ENCODE results near the gene BACE2.

BACE2 gene

DNA sequence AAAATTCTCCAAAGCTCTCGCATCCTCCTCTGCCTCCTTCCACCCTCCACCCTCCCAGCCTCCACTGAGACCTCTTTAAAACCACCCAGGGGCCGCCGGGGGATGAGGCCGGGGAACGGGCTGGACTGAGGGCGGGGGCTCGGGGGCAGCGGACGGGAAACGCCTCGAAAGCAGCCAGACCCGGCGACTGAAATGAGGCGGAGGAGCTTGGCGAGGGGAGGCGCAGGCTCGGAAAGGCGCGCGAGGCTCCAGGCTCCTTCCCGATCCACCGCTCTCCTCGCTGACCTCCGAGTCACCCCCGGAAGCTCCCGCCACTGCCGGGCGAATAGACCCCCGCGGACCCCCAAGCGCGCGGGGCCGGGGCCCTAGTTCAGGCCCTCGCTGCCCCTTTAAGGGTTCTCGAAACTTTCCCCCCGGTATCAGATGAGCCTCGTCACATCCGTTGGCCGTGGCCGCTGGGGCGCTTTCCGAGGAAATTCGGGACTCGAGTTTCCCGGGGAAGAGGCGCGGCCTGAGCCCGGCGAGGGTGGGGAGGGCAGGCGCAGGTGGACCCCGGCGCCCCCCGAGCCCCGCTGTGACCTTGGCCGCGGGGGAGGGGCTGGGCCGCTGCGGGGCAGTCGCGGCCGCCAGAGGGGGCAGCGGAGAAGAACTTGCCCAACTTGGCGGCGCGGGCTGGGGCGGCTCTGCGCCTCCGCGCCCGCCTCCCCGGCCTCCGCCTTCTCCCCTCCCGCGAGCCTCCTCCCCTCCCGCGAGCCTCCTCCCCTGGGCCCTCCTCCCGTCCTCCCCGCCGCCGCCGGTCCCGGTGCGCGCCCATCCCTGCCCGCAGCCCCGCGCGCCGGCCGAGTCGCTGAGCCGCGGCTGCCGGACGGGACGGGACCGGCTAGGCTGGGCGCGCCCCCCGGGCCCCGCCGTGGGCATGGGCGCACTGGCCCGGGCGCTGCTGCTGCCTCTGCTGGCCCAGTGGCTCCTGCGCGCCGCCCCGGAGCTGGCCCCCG, at the start of gene BACE2:
Gene BACE2, plus strand, starts transcription at position 813 of the 995 bp plus-strand sequence. Its CDS starts 104 bp downstream, at position 917.
- peak; percentile 49 for DNase-seq

DNA sequence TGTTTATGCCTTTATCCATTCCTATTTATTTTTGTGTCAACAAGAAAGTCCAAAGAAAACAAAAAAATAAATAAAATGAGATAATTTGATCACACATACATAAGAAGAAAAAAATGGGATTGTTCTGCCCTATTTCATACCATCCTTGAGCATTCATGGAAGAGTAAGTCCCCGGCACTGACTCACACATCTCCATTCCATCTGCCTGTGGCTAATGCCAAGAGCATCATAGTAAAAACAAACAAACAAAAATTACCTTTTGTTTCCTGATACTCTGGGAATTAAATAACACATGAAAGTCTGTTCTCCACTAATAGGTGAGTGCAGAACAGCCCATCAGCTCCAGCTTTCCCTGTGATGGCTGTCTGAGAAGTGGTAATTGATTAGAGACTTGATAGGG, 48.1 kb upstream of the BACE2 start:
- DNase-seq = no peak

DNA sequence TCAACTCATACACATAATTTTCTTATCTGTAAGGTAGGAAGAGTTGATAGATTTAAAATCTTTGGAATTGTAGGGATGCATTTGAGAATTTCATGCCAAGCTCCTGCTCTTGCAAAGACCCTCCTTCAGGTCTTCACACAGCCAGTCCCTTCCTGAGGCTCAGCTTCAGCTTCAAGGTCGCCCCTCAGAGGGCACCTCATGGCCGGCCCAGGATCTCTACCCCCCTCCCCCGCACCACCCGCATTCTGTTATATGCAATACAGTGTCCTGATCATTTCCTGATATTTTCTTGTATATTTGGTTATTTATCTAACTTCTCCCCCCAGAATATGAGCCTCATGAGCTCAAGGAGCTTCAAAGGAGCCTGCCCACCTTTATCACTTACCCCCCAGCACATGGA, 47.0 kb upstream of the BACE2 start:
- DNase-seq = no peak

DNA sequence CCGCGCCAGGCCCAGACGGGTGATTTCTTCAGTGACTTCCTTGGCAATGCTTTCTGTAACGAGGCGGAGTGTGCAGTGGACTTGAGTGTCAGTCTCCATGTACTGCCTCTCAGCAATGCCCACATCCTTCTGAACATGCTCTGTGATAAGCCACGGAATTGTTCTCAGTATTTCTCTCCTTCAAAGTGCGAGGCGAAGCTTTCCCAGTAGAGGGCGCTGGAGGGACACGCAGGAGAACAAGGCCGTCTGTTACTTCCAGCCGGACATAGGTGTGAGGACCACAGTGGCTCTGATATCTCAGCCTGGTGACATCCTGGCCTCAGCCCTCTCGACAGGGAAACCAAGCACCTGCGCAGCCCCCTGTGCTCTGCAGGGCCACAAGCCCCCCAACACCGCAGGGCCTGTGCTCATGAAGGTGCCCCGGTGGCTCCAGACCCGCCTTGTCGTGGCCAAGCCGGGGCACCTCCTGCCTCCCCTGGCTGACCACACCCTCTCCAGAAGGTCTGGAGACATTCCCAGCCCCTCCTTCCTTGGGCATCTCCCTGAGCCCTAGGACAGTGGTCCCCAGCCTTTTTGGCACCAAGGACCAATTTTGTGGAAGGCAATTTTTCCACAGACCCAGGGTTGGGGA, 46.1 kb upstream of the BACE2 start:
- DNase-seq = peak; percentile 36

DNA sequence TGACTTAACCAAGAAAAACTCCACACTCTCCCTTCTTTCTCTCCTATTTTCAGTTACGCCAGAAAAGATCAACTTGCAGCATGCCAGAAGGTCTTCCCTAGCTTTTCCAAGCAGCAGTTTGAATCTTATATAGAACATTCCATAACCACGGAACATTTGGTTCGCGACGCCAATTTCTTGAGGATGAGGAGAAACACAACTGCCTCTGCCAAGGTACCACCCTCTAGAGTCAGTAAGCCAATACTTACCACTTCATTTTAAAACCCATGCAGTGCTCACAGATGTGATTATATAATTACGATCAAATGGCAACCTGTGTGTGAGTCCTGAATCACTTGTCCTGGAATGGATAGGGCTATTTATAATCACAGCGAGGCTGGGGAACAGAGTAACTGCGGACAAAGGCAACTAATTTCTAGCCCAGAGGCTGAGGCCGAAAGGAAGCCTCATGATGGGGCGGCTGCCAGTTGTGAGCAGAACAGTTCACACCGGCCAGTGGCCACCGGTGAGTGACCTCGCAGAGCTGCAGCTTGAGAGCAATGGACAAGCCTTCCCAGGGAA, 43.2 kb upstream of the BACE2 start:
- DNase-seq = no peak

DNA sequence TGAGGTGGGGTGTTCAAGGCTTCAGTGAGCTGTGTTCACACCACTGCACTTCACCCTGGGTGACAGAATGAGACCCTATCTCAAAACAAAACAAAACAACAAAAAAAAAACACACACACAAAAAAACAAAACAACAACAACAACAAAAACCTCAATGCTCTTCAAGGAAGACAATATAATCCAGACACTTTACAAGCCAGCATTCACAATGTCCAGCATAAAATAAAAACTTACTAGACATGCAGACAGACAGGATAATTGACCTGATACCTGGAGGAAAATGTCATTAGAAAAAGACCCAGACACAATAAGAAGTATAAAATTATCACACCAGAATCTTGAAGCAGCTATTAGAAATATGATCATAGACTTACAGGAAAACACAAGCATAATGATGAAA, 39.0 kb upstream of the BACE2 start:
- DNase-seq = no peak

DNA sequence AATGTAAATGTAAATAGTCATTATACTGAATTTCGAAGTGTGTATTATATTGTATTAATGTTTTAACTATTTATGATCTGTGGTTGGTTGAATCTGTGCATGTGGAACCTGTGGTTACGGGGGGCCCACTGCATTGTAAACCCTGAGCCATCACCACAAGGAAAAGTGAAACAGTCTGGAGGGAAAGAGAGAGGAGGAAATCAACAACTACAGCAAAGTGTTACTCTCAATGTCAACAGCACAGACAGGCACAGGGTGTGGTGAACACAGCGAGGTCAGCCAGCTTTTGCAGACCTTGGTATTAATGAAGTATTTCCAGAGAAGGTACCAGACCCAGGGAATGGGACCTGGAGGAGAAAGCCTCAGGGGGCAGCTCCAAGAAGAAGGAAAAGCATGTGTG, 37.1 kb upstream of the BACE2 start:
- no peak for DNase-seq

DNA sequence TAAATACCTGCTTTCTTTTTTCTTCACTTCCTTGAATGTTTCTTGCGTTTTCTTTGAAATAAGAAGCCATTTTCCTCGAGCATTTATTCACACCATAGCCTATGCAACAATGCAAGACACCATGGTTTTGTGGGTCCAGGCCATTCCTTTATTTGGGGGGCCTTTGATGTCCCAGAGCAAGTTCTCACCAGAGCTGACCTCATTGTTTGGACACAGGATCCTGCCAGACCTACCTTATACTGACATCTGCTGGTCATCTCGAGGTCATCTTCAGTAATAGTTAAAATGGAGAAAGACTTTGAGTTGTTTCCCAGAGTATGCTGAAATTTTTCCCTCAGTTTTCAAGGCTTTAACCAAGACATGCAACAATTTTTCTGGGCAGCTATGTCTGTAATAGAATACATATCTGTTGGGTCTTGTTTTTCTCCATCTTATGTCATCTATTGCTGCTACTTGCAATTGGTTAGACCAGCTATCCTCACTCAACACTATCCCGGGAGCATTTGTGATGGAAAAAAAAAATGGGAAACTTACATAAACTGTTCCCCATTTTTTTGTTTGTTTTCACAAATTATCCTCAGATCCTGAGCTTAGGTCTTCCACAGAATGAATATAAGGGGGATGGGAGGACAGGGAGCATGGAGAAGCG, 34.0 kb upstream of the BACE2 start:
- no peak for DNase-seq

DNA sequence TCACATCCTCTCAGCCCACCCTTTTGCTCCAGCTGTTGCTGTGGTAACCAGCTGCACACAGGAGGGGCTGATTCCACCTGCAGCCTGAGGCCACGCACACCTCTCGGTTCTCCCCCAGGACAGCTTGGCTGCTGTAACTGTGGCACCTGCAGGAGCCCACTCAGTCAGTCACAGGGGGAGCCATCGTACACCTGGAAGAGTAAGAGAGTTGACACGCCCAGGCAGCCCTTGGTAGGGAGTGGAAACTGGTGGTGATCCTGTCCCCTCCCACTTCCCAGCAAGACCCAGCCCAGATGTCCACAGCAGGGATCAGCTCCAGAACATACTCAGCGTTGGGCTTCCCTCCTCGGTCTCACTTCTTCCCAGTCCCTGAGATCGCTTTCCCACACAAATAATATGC, 32.2 kb upstream of the BACE2 start:
- no peak for DNase-seq

DNA sequence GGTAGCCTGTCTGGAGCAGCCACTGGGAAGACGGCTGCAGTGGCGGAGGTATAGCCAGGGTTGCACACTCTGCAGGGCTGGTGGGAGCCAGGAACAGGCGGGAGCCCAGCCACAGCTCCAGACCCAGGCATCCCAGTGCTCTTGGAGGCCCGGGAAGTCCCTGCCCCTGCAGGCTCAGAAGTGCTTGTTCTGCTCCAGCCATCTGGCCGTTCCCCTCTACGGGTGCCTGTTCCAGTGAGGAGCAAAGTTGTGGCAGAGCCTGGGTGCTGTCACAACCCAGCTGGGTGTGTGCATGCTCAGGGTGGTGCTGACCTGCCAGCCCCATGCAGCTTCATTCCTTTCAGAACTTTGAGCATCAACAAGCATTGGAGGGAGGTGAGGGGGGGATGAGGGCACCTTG, 31.7 kb upstream of the BACE2 start:
- no peak for DNase-seq

DNA sequence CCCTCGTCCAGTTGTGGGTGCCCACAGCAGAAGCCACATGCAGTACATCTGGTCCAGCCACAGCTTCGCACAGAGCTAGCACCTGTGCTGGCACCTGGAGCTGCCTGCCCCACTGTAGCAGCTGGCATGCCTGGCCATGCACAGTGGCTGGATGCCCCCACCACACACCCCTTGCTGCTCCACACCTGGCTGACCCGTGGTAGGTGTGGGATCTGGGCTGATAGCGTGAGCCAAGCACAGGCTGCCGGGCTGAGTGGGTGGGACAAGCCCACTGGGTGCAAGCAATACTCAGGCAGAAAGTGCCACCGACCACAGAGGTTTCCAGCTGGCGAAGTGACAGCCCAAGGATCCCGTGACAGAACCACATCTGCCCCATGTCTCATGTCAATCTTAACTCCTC, 30.6 kb upstream of the BACE2 start:
- no peak for DNase-seq

DNA sequence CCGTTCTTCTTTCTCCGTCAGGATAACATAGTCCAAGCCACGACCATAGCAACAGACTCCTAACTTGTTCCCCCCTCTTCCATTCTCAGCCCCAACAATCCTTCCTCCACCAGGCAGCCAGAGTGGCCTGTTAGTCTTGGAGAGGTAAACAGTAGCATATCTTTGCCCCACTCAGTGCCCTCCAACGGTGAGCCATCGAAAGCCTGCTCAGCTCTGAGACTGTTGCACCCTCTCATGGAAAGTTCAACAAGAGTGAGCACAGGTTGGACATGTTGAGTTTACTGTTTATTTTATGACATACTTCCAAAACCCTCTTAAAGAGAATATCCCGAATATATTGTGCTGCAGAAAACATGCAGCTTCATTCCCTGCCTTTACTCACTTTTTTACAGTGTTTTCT, 30.1 kb upstream of the BACE2 start:
- no peak for DNase-seq

DNA sequence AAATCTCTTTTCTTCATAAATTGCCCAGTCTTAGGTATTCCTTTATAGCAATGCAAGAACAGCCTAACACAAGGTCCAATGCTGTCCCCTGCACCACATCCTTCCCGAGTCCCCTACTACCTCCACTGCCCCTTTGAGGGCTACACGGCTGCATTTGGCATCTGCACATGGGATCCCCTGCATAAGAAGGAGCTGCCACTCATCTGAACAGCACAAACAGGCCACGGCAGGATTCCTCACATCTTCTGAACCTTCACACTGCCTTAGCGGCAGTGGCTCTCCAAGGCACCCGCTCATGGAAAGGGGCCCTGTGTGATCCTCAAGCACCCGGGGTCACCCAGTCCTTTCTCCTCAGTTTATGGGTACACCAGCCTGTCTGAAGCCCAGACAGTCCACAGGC, 29.2 kb upstream of the BACE2 start:
- no peak for DNase-seq

DNA sequence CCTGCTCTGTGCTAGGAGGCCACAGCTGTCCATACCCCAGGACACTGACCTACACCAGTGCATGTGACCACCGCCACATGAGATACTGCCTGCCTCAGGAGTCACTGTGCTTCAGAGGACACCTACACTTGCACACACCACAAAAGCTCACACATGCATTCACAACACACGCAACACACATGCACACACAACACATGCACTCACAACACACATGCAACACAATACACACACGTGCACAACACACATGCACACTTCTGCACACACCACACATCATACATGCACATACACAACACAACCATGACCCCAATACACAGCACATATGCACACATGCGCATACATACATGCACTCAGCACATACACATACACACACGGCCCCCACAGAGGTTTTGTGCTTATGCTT, 28.7 kb upstream of the BACE2 start:
- DNase-seq = no peak

DNA sequence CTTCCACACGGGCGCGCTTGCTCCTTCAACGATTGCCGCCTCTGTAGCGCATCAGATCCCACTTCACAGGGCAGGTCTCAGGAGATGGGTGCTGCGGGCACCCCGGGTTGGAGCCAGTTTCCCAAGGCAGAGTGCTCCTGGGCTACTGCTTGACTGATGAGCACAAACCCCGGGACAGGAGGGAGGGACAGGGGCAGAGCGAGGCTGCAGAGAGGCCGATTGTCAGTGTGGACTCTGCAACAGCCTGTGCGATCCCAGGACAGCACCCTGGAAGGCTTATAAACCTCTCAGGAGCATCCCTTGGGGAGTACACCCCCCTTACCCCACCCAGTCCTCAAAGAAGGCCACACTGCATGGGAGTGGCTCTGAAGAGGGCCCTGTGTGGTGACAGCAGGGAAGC, 28.0 kb upstream of the BACE2 start:
- DNase-seq = no peak

DNA sequence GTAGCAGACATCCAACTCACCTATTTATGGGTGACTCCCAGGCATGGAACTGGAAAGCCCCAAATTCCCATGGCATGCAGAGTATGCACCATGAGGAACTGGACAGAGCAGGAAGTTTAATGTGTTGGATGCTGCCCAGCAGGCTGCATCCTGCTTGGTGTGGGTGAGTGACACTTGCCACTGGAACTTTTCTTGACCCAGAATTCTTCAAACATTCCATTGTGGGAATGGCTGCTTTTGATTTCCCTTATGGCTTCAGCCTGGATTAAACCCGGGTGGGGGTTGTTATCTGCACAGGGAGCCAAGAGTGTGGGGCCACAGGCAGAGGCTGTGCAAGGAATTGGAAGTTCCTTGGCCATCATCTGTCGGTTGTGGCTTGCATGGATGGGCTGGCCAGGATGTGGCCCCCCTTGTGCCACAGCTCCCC, 26.9 kb upstream of the BACE2 start:
- DNase-seq = no peak

DNA sequence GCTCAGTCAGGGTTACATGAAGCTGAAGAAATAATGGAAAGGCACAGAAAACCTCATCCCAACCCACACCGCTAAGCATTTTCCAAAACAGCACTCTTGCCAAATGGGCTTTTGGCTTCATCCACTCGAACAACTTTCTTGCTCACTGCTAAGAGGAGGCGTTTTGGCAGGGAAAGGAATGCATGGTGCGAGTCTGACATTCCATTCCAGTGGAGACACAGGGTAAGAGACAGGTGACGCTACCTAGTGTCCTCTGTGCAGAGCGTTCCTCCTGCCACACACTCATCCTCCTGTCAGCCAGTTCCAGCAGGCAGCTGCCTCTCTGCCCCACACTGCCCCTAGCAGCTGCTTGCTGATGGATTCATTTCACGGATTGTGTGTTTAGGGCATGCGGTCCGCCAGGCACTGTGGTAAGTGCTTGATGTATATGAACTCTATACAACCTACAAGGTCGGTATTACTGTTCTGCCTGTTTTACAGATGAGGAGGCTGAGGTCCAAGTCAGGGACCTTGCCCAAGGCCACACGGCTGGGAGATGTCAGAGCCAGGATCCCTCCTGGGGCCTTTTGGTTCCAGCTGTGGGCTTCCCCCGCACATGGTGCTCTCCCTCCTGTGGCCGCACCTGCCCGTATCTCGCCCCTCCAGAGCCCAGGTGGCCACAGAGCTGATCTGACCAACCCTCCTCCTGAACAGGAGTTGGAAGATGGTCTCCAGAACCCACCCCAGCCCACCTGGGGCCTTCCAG, 25.7 kb upstream of the BACE2 start:
- DNase-seq = no peak

DNA sequence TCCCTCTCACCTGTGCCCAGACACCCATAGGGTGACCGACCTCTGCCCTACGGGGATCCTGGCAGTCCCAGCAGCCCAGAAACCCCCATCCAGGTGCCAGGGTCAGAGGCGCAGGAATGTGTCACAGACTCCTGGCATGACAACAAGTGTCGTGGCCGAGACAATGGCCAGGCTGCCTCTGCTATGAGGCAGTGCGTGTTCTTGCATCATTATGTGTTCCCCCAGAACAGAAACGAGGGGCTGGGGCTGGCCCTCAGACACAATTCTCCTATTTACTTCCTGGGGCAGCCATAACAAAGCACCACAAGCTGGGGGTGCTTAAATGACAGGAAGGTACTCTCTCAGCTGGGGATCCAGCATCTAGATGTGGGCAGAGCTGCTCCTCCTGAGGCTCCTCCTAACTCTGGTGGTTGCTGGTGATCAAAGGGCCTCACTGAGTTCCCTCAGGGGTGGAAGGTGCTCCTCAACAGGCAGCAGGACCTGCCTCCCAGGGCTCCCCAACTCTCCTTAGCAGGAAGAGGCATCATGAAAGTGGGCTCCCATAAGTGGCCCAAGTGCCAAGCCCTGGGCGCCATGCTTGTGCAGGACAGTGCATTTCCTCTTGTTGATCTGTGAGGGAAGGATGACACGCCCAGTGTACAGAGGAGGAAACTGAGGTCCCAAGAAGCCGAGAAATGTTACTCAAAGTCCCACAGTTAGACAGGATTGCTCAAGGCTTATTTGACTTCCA, 24.2 kb upstream of the BACE2 start:
- DNase-seq = no peak

DNA sequence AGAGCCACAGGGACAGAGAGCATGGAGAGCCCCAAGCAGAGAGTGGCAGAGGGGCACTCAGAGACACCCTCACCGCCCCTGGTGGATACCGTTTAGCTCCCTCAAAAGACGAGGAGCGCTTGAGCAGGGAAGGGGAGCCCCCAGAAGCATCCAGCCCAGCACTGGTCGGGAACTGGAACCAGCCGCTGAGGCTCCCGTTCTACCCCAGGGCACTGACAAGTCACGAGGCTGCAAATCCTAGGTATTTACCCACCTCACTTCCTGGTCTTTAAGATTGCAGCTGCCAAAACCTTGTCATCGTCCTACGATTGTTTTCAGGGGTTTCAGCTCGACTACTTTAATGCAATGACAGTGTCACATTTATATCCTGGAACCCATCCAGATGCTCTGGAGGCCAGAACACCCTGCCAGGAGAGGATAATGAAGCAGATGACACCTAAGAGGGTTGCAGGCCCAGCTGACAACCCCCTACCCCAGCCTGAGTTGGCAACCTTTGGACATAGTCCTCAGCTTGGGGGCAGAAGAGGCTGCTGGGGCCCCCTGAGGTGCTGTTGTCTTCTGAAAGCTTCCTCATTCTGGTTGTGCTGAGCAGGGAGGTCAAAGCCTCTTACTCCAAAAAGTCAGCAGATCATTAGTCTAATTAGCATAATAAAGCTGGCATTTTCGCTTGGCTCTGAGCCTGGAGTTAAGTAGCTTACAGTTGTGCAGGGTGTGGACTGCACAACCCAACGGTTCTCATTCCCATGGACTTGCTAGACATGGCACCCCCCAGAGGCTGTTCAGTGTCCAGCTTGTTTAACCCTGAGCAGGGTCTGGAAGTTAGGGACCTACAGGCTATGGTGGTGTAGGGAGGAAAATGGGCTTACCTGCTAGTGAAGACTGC, 20.6 kb upstream of the BACE2 start:
- DNase-seq = no peak

DNA sequence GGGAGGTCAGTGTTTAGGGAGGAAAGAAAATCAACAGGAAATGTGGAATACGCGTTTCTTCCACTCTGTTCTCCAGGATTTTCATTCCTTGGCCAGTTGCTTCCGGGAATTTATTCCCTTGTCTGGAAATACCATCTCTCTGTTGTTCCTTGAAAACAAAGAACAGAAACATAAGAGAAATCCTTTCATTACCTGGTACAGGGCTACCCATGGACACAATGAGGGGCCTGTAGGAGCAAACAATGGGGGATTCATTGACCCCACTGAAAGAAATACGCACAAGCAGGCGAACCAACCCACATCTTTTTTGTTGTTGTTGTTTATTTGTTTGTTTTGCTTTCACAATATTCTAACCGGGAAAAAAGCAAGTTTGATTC, 20.0 kb upstream of the BACE2 start:
- no peak for DNase-seq

DNA sequence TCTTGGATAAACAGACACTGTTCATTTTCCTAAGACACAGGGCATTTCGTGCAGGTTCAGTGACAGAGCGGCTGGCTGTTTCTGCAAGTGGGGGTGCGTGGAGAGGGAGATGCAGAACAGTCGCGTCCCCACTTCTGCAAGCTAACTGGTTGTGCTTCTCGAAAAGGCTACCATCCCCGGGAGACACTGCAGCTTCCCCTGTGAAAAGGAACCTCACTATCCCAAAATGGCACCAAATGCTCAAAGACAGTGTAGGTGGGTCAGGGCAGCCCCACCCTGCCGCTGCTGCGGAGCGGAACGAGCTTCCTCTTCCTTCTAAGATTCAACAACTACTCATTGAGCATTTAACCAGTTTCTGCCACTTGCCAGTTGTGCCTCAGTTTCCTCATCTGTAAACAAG, 19.2 kb upstream of the BACE2 start:
- no peak for DNase-seq
